NB4 (cell line): Measurements from ENCODE around the gene VAT1L.

Experiments
- POLR2A ChIP-seq: IDR thresholded peaks from 2 replicates; pipeline ENCODE4 v1.6.1; 2011; ENCODE audit warnings: mild to moderate bottlenecking; ENCODE audit not compliant: insufficient read length; ENCODE audit errors: extremely low read depth
- TF ChIP-seq, protein P1 (sequence below): IDR thresholded peaks from one replicate; pipeline ENCODE4 v1.5.1; 2012; ENCODE audit warnings: low read depth, low read length

DNA sequence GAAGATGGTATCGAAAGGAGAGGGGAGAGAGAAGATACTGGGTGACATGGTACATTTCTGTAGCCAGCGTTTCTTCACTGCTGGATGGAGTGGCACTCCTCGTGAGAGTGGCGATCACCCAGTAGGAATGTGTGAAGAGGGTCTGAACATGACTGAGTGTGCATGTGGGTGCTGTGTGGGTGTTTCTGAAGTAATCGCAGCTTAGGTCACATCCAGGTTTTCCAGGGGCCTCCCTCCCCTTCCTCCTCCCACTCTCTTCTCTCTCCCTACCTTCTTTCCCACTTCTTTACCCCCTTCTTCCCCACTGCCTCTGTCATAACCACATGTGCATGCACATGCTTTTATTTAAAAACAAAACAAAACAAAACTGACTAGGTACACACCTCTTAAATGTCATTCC lies 235.8 kb downstream of the VAT1L start:
- TF ChIP-seq, protein P1, sequence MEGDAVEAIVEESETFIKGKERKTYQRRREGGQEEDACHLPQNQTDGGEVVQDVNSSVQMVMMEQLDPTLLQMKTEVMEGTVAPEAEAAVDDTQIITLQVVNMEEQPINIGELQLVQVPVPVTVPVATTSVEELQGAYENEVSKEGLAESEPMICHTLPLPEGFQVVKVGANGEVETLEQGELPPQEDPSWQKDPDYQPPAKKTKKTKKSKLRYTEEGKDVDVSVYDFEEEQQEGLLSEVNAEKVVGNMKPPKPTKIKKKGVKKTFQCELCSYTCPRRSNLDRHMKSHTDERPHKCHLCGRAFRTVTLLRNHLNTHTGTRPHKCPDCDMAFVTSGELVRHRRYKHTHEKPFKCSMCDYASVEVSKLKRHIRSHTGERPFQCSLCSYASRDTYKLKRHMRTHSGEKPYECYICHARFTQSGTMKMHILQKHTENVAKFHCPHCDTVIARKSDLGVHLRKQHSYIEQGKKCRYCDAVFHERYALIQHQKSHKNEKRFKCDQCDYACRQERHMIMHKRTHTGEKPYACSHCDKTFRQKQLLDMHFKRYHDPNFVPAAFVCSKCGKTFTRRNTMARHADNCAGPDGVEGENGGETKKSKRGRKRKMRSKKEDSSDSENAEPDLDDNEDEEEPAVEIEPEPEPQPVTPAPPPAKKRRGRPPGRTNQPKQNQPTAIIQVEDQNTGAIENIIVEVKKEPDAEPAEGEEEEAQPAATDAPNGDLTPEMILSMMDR = no peak
- TF ChIP-seq POLR2A = no peak
